ENCODE data around the gene SLC25A22.

The SLC25A22 gene

DNA sequence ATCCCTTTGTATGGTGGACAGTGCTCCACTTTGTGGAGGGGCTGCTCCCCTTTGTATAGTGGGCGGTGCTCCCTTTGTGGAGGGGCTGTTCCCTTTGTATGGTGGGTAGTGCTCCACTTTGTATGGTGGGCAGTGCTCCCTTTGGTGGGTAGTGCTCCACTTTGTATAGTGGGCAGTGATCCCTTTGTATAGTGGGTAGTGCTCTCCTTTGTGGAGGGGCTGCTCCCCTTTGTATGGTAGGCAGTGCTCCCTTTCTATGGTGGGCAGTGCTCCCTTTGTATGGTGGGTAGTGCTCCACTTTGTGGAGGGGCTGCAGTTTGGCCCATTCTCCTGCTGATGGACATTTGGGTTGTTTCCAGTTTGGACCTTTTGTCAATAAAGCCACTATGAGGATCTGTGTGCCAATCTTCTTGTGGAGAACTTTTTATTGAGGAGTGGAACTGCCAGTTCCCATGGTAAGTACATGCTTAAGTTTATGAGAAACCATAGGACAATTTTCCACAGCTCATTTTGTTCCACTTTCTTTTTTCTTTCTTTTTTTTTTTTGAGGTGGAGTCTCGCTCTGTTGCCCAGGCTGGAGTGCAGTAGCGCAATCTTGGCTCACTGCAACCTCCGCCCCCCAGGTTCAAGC is 55.4 kb downstream of the SLC25A22 start:
- DNase-seq: no peak

DNA sequence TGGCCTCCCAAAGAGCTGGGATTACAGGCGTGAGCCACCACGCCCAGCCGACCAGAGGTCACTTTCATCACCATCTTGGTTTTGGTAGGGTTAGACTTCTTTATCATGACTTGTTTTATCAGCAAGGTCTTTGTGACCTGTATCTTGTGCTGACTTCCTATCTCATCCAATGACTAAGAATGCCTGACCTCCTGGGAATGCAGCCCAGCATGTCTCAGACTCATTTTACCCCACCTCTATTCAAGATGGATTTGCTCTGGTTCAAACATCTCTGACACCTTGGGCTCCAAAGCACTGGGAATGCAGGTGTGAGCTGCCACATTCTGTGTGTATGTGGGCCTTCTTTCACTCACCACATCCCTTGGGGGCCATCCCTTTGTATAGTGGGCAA is 55.9 kb downstream of the SLC25A22 start:
- no peak for DNase-seq

All from NCI-H774 (cell line).